Activated T-cell treated with anti-CD3 and anti-CD28 coated beads, Interleukin-2, amount 50 U/mL, for 1 hour (primary cell): Measurements from ENCODE around the gene GPX3.
A peak's percentile ranks its signal among the peaks of the same experiment; 100 is the strongest.

Experiments
- DNase-seq: peaks from one replicate; pipeline ENCODE4 v3.0.0-alpha.2; 2020

The GPX3 gene

GRCh38 chr5:151034422-151035379, 14.3 kb downstream of the GPX3 start:
- no peak for DNase-seq

GRCh38 chr5:151036556-151036955, 16.2 kb downstream of the GPX3 start:
- no peak for DNase-seq

- no peak for DNase-seq
Observed at GRCh38 chr5:151037561-151038411, 17.4 kb downstream of the GPX3 start.

- no peak for DNase-seq
Observed at GRCh38 chr5:151038412-151038745, 18.0 kb downstream of the GPX3 start.

GRCh38 chr5:151038801-151039238, 18.4 kb downstream of the GPX3 start:
- DNase-seq = no peak

- DNase-seq = no peak
Observed at GRCh38 chr5:151039665-151040064, 19.3 kb downstream of the GPX3 start.

GRCh38 chr5:151040211-151040747, 19.9 kb downstream of the GPX3 start:
- DNase-seq = no peak

- DNase-seq = no peak
Observed at GRCh38 chr5:151041577-151042268, 21.3 kb downstream of the GPX3 start.

- DNase-seq = no peak
Observed at GRCh38 chr5:151042453-151043093, 22.2 kb downstream of the GPX3 start.

- peak; percentile 38 for DNase-seq
Observed at GRCh38 chr5:151047814-151048425, 27.5 kb downstream of the GPX3 start.

GRCh38 chr5:151048526-151048925, 28.1 kb downstream of the GPX3 start:
- no peak for DNase-seq

- DNase-seq = peak; percentile 75
Observed at GRCh38 chr5:151051066-151051930, 30.9 kb downstream of the GPX3 start.

- DNase-seq = no peak
Observed at GRCh38 chr5:151051931-151052608, 31.7 kb downstream of the GPX3 start.

- DNase-seq = no peak
Observed at GRCh38 chr5:151052836-151053235, 32.4 kb downstream of the GPX3 start.

GRCh38 chr5:151053796-151054462, 33.5 kb downstream of the GPX3 start:
- DNase-seq = no peak

GRCh38 chr5:151054709-151055108, 34.3 kb downstream of the GPX3 start:
- no peak for DNase-seq

GRCh38 chr5:151055336-151055735, 34.9 kb downstream of the GPX3 start:
- no peak for DNase-seq

- DNase-seq = no peak
Observed at GRCh38 chr5:151056379-151057325, 36.3 kb downstream of the GPX3 start.
